Left renal cortex interstitium (tissue), 4 donors: ENCODE results near the gene ZNF474. TPM values are rescaled to one million over a fixed set of nuclear protein-coding genes. Genes with fewer than 3 reads are reported as not detected.

Experiments
- DNase-seq, 4 donors: peaks; one replicate each; pipeline ENCODE4 v3.0.0-alpha.2; 2013; ENCODE audit warnings: low read depth in 4 of 4, low spot score in 2 of 4, missing footprints in 1 of 4
- polyA plus RNA-seq, 4 donors: library from polyadenylated mRNA; unstranded; fragments of 120-200 nt; gene quantifications; one replicate each; pipeline ENCODE4 v1.2.1, GENCODE V29; 2013; ENCODE audit not compliant: insufficient read length in 4 of 4

Gene ZNF474
- polyA plus RNA-seq, 4 donors: 0.32 to 0.77 (median 0.59) TPM

DNA sequence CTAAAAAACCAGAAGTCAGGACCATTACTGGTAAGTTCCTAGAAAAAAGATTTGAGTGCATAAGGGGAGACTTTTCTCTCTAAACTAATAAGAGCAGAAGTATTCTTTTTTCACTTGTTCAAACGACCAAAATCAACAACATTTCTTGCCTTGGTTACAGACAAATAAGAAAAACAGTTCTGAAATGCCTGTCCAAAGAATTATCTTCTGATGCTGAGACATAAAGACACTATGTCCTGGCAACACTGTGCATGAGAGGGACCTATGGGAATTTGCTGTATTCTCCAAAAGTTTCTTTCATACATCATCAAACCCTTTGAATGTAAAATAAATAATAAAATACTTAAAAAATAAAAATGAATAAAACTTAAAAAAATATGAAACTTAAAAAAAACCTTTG, 50.4 kb downstream of the ZNF474 start:
- no peak for DNase-seq

DNA sequence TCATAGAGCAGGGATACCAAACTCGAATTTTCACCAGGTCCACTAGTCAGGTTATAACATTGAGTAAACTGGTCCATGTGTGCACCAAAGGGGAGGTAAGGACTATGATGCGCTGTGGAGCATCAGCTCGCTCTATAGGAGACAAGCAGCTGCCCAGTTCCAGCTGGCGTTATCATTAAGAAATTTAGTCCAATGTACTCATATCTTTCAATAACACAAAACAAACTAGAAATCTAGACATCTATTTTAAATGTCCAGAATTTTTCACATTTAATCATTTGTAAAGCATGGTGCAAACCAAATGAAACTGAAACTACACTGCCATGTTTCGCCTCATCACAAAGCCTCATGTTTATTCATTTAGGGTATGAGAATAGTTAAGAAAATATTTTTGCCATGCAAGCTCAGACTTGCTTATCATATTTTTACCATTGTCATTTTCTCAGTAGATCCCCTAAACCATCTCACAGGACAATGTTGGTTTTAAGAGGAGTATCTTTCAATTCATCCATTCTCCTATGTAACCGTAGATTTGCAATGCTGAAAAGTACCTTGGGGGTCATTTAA, 50.9 kb downstream of the ZNF474 start:
- no peak for DNase-seq

DNA sequence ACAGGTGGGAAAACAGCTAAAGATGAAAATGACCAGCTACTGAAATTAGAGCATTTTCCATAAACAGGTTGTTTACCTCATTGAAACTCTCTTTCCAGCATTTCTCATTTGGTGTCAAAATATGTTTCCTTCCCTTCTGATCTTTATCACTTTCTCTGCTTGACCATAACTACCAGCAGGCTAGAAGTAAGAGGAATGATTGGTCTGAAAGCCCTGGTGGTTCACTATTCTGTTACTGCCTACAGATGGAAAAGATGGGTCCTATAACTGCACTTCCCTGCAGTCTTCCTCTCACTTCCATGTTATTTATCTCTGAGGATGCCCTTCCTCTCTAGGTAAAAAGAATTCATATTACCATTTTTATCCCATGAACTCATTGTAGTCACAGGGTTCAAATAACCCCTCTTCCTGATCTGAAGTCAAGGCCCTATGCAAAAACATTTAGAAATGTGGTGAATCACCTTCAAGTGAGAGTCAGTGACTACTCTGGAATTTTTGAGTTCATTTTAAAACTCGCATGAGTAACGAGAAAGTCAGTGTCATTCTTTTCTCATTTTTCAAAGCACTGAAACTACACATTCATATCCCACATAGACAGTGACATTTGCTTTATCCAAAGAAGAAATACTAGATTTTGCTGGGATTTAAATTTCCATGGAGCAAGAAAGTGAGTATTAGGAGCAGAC, 51.7 kb downstream of the ZNF474 start:
- no peak for DNase-seq

DNA sequence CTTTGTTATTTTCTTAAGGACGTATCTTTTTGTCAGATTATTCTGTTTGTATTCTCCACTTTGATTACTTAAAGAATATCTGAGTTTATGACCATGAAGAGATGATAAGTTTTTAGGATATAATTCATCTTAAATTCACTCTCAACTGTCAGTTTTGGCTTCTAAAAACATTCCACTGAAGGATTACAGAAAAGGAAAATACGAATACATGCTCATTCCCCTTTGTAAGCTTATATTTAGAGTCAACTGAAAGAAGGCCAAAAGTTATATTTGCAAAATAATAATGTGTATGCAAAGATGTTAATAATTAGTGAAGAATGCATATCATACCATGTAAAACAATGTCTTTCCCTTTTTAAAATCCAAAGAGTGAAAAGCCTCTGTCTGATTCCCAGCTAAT, 52.5 kb downstream of the ZNF474 start:
- no peak for DNase-seq

DNA sequence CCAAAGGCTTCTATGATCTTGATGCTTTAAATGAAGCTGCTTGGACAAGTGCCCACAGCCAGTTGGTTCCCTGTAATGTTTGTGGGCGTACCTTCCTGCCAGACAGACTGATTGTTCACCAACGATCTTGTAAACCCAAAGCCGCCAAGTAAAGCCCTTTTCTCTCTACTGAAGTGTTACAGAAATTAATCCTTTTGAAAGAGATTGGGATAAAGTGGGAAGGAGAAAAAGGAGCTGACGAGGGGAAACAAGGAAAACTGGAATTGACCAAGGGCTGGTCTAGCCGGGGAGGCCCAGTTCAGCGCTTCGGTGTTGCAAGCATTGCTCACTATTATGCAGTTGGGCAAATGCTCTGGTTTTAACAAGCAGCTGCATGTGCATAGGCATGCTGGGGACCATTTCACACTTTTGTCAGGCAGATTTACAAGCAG, 53.2 kb downstream of the ZNF474 start:
- no peak for DNase-seq

DNA sequence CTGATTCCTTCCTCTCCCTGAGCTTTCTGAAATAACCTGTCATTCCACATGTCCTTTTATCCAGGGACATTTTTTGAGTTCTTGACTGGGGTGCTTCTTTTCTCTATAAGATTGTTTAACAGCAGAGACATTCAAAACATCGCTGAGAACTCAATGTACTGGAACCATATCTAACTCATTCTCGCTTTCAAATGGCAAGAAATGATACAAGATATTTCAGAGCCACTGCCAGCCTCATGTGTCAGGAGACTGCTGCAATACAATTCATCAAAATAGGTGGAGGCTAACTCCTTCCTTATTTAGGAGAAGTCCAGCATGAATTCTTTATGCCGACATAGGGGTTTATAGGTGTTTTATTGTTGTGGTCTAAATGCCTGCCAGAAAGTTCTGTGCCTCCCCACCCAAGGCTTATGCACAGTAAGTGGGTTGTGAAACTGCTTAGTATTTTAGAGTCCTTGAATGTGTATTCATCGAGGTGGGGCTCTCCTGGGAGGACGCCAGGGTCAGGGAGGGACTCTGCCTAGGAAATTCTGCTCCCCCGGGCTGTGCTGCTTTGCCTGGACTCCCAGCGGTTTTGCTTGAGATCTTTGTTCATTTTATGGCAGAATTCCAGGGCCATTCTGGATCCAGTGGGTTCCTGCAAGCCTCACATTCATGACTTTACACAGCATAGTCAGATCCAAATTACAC, 53.9 kb downstream of the ZNF474 start:
- DNase-seq: no peak

DNA sequence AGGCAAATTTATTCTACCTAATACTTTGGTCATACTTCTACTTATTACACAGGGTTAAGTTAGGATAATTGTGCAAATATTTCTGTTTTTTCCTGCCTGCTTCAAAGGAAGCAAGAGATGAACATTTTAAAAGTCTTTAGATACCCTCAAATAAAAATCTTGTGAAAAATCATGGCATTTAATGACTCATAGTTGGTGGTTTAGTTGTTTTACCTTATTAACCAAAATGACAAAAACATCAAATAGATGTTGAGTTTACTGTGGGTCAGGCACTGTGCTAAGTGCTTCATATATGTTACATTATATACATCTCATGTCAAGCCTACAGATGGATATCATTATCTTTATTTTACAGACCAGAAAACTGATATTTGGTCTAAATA, 54.4 kb downstream of the ZNF474 start:
- no peak for DNase-seq

DNA sequence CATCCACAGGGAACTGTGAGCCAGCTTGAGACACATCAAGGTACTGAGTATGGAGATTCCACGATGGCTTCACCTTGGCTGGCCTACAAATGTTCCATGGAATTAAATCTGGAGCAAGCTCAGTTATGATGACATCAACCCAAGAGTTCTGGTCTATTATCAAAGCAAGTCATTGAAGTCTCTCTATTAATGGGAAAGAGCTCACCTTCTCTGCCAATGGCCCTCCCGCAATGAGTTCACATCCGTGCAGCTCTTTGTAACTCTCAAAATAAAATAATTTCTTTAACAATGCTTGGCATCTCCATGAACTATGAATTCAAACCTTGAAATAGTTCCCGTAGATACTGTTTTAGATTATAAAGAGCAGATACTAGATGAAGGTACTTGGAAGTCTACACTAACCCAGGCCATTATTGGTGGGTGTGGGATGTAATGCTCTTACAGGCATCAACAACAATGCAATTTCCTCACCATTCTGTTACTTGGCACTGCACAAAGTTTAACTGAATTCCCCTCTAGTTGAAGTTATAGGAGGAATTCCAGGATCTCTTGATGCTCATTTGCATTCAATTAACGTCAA, 55.4 kb downstream of the ZNF474 start:
- DNase-seq: no peak

DNA sequence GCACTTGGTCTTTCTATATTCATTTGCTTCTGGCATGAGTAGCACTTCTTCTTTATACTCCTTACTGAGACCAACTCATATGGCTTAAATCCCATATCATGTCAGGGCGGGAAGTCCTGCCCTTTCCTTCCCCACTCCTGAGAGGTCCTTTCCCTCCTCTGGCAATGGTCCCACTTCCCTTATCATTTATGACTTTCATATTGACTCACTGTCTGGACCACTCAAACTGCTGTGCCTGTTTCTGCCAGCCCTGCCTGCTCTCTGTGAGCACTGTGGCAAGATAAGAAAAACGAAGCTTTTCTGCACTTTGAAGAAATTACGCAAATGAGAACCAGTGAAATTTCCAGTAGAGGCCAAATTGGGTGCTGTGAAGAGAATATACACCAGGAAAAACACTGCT, 58.1 kb downstream of the ZNF474 start:
- DNase-seq: no peak

DNA sequence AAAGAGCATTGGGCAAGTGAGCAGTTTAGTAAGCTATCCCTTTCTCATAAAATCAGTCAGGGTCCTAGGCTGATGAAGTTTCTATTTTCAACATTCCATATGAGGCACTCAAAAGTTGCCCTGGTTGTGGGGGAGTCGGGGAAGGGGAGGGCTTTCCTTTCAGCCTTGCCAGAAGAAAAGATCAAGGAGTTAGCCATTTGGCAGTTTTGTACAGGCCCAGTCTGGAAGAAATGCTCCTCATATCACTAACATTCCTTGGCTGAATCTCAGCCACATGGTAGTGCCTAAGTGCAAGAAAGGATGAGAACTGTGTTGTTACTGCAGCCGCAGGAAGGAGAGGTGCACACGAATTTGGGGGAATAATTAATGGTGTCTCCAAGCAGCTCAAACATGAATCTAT, 60.8 kb downstream of the ZNF474 start:
- DNase-seq: no peak

DNA sequence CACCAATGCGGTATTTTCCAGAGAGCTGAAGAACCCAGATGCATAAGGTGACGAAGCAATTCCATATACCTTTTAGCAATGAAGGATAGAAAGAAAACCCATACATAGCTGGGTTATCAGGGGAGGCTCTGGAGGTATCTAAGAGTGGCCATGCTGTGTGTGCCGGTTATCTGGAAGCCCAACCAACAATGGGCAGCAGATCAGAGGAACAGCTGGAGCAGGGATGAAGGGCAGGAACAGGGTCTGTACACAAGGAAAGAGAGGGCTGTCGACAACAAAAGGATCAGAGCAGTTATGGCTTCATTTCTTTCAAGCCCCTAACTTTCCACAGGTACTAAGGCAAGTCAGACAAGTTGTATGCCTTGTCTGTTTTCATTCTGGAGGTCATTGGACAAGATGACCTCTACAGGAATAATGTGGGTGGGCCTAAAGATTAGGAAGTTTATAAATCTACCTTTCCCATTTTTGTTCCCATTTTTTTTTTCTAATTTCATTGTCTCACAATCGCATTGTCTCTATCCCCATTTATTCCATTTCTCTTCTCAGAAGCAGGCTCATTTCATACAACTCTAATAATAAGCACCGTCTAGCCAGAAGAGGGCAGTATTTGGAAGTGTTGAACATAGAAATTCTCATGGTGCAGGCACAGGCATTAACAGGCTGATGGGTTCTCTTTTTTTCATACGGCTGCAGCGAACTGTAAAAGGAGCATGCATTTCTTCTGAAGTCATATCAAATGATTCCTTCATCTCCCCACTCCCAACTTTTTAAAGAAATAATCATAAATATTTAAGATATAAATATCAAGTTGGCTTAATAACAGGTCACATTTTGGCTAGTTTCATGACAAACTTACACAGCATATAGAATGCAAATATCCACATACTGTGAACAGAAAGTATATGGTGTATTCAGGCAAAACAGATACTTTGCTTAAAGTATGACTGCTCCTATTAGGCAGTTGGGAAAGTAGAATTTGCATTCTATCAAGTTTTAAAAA, 63.5 kb downstream of the ZNF474 start:
- peak in 3 of 4 donors; percentile 48 to 76 (median 59) for DNase-seq

DNA sequence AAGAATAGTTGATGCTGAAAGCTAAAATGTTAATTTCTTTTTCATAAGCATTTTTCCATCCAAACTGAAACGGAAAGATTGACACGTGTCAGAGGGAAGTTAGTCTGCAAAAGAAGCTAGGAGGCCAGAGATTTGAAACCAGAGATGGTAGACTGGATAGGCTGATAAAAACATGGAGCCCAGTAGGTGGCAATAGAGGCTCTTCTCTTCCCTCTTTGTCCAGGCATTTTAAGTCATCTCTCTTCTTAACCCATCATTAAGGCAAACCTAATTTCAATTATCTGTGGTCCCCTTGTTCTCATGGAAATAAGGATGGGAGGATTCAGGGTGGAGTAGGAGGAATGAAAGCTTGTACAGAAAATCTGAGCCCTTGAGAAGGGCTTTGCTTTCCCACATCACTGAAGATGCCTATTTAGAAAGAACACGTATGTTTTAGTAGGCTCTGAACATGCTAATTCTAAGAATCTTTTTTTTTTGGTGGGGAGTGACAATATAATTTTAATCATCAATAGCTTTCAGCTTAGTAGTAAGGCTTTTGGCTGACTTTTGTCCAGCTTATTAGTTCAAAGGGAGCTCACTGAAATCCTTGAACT, 66.6 kb downstream of the ZNF474 start:
- DNase-seq: peak in 1 of 4 donors; percentile 54

DNA sequence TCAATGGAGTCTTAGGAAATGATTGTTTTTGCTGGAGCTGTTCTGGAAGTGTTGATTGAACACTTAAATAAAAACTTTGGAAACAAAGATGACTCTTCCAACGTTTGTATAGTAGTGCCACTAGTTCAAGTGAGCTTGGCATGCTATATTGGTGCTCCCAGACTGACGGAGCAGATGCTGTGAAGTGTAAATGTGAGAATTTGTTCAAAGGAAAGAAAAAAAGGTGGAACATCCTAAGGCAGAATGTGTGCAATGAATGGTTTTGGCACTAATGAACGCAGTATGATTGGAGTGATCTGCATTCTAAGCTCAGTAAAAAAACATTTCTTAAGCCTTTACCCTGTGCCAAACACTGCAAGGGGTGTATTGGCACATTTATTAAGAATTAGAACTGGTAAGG, 69.8 kb downstream of the ZNF474 start:
- no peak for DNase-seq

DNA sequence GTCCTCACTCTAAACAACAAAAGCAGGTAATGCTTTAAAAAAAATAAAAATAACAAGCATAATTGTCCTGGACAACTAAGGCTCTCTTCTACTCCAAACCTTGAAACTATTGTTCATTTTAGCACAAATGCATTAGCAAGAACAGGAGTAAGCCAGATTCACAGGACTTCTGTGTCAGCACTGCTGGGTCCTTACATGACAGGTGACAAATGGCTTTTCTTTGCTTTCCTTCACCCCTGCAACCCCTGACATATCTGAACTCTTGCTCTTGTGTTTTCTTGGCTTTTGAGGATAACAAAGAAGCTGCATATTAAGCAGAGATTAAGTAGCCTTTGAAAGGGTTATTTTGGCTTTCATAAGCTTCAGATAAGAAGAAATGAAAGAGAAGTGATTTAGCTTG, 71.1 kb downstream of the ZNF474 start:
- no peak for DNase-seq

DNA sequence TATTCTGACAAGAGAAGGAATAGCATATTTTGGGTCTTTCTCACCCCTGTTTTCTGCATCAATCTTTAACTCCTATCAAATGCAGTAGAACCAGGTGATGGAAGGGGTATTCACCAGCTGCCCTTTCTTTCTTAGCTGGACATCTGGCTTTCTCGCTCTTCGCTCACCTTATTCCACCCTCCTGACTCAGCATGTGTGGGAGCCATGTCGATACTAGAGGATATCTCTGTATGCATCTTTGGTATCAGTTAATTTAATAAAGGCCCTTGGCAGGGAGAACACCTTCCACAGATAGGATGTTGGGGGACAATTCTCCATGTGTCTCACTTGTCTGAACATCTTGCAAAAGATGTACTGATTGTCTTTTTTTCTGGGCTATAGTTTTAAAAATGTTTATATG, 71.5 kb downstream of the ZNF474 start:
- DNase-seq: no peak

DNA sequence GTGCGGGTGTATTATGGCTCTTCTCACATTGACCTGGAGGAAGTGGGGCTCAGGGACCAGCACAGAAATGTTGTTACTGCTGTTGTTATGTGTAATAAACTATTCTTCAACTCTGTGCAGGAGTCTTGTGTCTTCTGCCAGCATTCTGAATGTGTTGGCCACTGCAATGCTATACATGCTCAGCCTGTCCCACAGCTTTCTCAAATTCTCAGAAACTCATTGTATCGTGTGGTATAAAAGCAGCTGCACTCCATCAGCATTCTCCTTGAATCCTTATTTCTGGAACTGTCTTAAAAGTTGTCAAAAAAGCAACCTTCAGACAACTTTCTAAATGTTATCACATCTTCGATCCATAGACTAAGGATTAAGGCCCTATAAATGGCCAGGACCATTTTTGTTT, 72.0 kb downstream of the ZNF474 start:
- no peak for DNase-seq

DNA sequence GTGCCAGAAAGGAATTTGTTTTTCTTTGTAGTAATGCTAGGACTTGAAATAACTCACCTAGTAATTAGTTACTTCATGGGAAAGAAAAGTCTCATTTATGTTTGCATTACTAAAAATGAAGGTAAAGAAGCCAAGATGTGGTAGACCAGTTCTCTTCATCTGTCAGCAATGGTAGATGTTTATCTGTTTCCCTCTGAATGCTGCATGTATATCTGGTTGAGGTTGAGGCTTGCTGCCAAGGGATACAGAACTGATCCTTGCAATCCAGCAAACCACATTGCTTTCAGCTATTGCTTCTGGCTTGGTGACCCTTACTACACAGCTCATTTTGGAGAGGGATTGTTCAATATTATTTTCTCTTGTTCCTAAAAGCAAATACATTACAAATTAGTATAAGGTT, 73.6 kb downstream of the ZNF474 start:
- no peak for DNase-seq
